Activated CD8-positive, alpha-beta T cell treated with anti-CD3 and anti-CD28 coated beads for 36 hours (primary cell): ENCODE measurements around the gene CTDSPL2. TPM values are rescaled to one million over a fixed set of nuclear protein-coding genes. Genes with fewer than 3 reads are reported as not detected.

ENCODE experiments used
- ATAC-seq: fragments of 200-7000 bp; cut with Tn5 transposase; one replicate; pipeline ENCODE4 v1.10.0; 2021; ENCODE audit warnings: mild to moderate bottlenecking, moderate library complexity
- CTCF ChIA-PET: fragments of 350-600 bp; sonication (Branson Sonifier 250); formaldehyde crosslinking; loops from one replicate; lab custom pipeline; 2021; ENCODE audit warnings: antibody characterized with exemption; lab: Charles Lee
- POLR2A ChIA-PET: fragments of 350-600 bp; sonication (Branson Sonifier 250); formaldehyde crosslinking; loops from one replicate; lab custom pipeline; 2021; ENCODE audit warnings: antibody characterized with exemption; lab: Charles Lee
- DNase-seq: peaks from one replicate; pipeline ENCODE4 v3.0.0-alpha.2; 2020
- H3K27ac Mint-ChIP-seq: one replicate; pipeline ENCODE4 v1.8.0; 2021; ENCODE audit warnings: mild to moderate bottlenecking, mixed read lengths
- H3K27me3 Mint-ChIP-seq: one replicate; pipeline ENCODE4 v1.8.0; 2021; ENCODE audit warnings: mixed read lengths
- H3K36me3 Mint-ChIP-seq: one replicate; pipeline ENCODE4 v1.8.0; 2021; ENCODE audit warnings: low read depth, mixed read lengths
- H3K4me1 Mint-ChIP-seq: one replicate; pipeline ENCODE4 v1.8.0; 2021; ENCODE audit warnings: low read depth, mixed read lengths
- H3K4me3 Mint-ChIP-seq: one replicate; pipeline ENCODE4 v1.8.0; 2021; ENCODE audit warnings: mild to moderate bottlenecking, moderate library complexity, mixed read lengths
- H3K9me3 Mint-ChIP-seq: one replicate; pipeline ENCODE4 v1.8.0; 2021; ENCODE audit warnings: mixed read lengths
- intact Hi-C: fragments of 100-400 bp; cut with micrococcal nuclease; formaldehyde crosslinking; loops from one replicate; pipeline ENCODE4 v1.10.0; 2022
- total RNA-seq, 2 experiments: library from RNA; stranded (reverse); gene quantifications; one replicate each; pipeline ENCODE4 v1.2.3, GENCODE V29; 2021
- TF ChIP-seq, protein P1 (sequence below): fragments of 200-600 bp; IDR thresholded peaks from one replicate; pipeline ENCODE4 v1.8.0; 2022; ENCODE audit warnings: antibody characterized with exemption, mild to moderate bottlenecking

CTDSPL2 gene
- total RNA-seq, 2 experiments from 2014 or later = 74.3 to 75.1 TPM

DNA sequence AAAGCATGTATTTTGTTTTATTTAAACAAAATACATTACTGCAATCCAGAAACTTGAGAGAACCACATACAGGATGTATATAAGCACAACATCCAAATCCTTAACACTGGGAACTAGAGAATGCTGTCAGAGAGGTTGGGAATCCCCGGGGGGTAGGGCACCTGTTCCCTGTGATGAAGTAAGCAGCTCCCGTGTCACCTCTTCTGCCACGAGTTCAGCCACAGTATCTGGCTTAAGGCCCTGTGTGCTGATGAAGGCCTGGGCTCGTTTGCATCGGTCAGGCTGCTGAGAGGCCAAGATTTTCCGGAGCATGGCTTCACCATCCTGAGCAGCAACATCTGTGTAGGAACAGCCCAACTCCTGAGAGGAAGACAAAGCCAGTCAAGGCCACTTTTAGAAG is 146.0 kb downstream of the CTDSPL2 start:
- Mint-ChIP-seq H3K36me3 (peaks cover 13% of the 10 kb centered on the region), H3K27me3 (no peaks in the 10 kb centered on the region), H3K9me3 (no peaks in the 10 kb centered on the region), H3K4me1 (peaks cover 4% of the 10 kb centered on the region), H3K27ac (peak overlapping the region; percentile 49), H3K4me3 (no peak overlapping the region)
- intact Hi-C loops = no loop called here
- ChIA-PET CTCF (interaction anchor here (0.8 to 1.8 kb wide), 3 partner anchors 9 to 165 kb away, joined by 3 to 7 read pairs (median 4); no protein-coding TSS in a partner anchor), POLR2A (interaction anchor here (1.5 kb wide), 1 partner anchor 10 kb away, joined by 4 read pairs; no protein-coding TSS in a partner anchor)
- ATAC-seq = no peak
- TF ChIP-seq, protein P1, sequence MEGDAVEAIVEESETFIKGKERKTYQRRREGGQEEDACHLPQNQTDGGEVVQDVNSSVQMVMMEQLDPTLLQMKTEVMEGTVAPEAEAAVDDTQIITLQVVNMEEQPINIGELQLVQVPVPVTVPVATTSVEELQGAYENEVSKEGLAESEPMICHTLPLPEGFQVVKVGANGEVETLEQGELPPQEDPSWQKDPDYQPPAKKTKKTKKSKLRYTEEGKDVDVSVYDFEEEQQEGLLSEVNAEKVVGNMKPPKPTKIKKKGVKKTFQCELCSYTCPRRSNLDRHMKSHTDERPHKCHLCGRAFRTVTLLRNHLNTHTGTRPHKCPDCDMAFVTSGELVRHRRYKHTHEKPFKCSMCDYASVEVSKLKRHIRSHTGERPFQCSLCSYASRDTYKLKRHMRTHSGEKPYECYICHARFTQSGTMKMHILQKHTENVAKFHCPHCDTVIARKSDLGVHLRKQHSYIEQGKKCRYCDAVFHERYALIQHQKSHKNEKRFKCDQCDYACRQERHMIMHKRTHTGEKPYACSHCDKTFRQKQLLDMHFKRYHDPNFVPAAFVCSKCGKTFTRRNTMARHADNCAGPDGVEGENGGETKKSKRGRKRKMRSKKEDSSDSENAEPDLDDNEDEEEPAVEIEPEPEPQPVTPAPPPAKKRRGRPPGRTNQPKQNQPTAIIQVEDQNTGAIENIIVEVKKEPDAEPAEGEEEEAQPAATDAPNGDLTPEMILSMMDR = no peak
- DNase-seq = no peak

DNA sequence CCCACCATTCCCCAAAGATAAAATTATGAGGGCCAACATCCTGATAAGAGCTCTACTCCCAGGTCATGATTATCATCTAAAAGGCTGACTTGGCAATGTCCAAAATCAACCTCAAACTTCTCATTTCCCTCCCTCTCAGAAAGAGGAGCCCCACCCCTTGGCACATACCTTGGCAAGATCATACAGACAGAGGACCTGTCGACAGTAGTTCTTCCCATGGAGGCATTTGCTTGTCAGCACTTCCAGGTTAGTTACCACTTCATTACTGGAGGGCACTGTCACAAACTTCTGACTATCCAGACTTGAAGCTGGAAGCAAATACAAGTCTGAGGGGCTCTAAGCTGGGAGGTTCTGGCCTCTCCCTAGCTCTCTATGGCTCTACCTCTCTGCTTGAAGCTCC is 147.3 kb downstream of the CTDSPL2 start:
- ChIA-PET CTCF (interaction anchor here (0.8 to 1.2 kb wide), 3 partner anchors 11 to 178 kb away, joined by 3 read pairs; no protein-coding TSS in a partner anchor), POLR2A (interaction anchor here (0.6 kb wide), 1 partner anchor 144 kb away, joined by 4 read pairs; no protein-coding TSS in a partner anchor)
- H3K9me3 Mint-ChIP-seq = no peaks in the 10 kb centered on the region
- peaks cover 12% of the 10 kb centered on the region for H3K36me3 Mint-ChIP-seq
- no peaks in the 10 kb centered on the region for H3K27me3 Mint-ChIP-seq
- ATAC-seq = no peak
- intact Hi-C loops = loop anchor here (5.0 kb wide), 2 partner anchors 88 to 163 kb away; partner anchors contain the start of genes SPG11 and TRIM69
- no peak overlapping the region for H3K4me3 Mint-ChIP-seq
- no peak for DNase-seq
- peaks cover 9% of the 10 kb centered on the region for H3K4me1 Mint-ChIP-seq
- peak overlapping the region; percentile 40 for H3K27ac Mint-ChIP-seq
- TF ChIP-seq, protein P1 = no peak

Other genes starting within 250 kb of the CTDSPL2 start
- under 1 TPM; 0.23 to 0.25 TPM for gene FRMD5, start 232.4 kb upstream of the CTDSPL2 start, total RNA-seq
- 10 to 100 TPM; 23.5 to 24.7 TPM for gene GOLM2, start 138.9 kb upstream of the CTDSPL2 start, total RNA-seq
- 100 to 1,000 TPM; 109 to 112 TPM for gene EIF3J, start 109.5 kb downstream of the CTDSPL2 start, total RNA-seq
- 10 to 100 TPM; 68.6 to 71.5 TPM for gene SPG11, start 236.0 kb downstream of the CTDSPL2 start, total RNA-seq